ENCODE data around the gene MYO7A.

DNA sequence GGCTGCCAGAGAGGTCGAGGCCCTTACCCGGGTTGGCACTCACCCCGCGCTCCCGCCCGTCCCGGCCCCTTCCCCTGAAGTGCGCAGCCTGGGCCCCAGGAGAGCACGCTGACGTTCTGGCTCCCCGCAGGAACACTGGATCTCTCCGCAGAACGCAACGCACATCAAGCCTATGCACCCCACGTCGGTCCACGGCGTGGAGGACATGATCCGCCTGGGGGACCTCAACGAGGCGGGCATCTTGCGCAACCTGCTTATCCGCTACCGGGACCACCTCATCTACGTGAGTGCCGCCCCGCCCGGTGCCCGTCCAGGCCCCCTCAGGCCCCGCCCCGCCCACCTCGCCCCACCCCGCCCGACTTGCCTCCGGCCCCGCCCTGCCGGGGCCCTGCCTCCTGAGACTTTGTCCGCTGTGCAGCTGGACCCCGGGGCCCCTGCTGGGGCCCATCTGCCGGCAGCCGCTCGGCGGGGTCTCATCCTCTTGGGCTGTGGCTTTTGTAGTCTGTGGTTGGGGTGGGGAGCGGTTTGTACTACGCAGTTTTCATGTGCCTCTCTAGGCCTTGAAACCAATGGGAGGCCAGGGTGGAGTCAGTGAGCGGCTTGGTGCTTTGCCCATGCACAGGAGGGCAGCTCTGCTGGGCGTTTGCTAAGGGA lies 19.7 kb downstream of the MYO7A start:
- TF ChIP-seq, protein P1, sequence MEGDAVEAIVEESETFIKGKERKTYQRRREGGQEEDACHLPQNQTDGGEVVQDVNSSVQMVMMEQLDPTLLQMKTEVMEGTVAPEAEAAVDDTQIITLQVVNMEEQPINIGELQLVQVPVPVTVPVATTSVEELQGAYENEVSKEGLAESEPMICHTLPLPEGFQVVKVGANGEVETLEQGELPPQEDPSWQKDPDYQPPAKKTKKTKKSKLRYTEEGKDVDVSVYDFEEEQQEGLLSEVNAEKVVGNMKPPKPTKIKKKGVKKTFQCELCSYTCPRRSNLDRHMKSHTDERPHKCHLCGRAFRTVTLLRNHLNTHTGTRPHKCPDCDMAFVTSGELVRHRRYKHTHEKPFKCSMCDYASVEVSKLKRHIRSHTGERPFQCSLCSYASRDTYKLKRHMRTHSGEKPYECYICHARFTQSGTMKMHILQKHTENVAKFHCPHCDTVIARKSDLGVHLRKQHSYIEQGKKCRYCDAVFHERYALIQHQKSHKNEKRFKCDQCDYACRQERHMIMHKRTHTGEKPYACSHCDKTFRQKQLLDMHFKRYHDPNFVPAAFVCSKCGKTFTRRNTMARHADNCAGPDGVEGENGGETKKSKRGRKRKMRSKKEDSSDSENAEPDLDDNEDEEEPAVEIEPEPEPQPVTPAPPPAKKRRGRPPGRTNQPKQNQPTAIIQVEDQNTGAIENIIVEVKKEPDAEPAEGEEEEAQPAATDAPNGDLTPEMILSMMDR (IDR thresholded peaks at IDR 0.05; ENCODE audit: low read depth, low read length, poor library complexity, severe bottlenecking), result no peak
- no peak for TF ChIP-seq EZH2phosphoT487 (IDR thresholded peaks at IDR 0.05; ENCODE audit: borderline replicate concordance, low read length)
